Measurements from ENCODE around the gene BRD9. TPM values are rescaled to one million over a fixed set of nuclear protein-coding genes. Genes with fewer than 3 reads are reported as not detected.
A peak's percentile ranks its signal among the peaks of the same experiment; 100 is the strongest.

The BRD9 gene
- total and polyA plus RNA-seq, 2 of the 13 experiments (the other 11 are each of a cell fraction or from before 2014, with no cell fraction given): 5.2 to 22.9 TPM

DNA sequence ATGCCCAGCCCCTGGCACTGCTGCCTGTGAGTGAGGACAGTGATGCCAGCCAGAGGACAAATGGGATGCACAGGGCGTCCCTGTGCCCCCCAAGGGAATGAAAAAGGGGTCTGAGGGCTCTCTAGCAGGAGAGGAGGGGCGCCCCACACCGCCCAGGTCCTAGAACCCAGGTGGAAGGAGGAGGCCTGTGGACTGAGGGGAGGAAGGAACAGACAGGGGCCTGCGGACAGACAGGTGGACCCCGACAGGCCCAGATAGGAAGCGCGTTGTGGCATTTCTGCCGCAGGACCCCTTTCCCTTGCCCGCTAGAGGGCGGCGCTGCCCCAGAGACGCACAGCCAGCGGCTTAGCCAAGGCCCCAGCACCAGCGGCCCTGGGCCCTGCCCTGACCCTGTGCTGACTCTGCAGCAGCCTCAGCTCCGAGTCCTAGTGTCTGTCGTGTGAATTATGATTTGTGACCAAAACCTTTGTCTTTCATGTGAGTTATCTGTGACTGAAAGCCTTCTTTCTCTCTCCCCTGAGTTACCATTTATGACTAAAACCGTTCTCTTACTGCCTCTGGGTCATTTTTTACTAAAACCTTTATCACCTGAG lies 30.8 kb upstream of the BRD9 start (continued):
- TF ChIP-seq, protein P1, sequence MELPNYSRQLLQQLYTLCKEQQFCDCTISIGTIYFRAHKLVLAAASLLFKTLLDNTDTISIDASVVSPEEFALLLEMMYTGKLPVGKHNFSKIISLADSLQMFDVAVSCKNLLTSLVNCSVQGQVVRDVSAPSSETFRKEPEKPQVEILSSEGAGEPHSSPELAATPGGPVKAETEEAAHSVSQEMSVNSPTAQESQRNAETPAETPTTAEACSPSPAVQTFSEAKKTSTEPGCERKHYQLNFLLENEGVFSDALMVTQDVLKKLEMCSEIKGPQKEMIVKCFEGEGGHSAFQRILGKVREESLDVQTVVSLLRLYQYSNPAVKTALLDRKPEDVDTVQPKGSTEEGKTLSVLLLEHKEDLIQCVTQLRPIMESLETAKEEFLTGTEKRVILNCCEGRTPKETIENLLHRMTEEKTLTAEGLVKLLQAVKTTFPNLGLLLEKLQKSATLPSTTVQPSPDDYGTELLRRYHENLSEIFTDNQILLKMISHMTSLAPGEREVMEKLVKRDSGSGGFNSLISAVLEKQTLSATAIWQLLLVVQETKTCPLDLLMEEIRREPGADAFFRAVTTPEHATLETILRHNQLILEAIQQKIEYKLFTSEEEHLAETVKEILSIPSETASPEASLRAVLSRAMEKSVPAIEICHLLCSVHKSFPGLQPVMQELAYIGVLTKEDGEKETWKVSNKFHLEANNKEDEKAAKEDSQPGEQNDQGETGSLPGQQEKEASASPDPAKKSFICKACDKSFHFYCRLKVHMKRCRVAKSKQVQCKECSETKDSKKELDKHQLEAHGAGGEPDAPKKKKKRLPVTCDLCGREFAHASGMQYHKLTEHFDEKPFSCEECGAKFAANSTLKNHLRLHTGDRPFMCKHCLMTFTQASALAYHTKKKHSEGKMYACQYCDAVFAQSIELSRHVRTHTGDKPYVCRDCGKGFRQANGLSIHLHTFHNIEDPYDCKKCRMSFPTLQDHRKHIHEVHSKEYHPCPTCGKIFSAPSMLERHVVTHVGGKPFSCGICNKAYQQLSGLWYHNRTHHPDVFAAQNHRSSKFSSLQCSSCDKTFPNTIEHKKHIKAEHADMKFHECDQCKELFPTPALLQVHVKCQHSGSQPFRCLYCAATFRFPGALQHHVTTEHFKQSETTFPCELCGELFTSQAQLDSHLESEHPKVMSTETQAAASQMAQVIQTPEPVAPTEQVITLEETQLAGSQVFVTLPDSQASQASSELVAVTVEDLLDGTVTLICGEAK (IDR thresholded peaks at IDR 0.05): no peak
- TF ChIP-seq, protein P1 (CRISPR knock-in tag; IDR thresholded peaks at IDR 0.05): no peak
- no peak for TF ChIP-seq ZNF562 (CRISPR knock-in tag; IDR thresholded peaks at IDR 0.05; ENCODE audit: borderline replicate concordance)
- TF ChIP-seq ATF1 (CRISPR knock-in tag; IDR thresholded peaks at IDR 0.05): no peak
- TF ChIP-seq ZNF660 (CRISPR knock-in tag; IDR thresholded peaks at IDR 0.05; ENCODE audit: borderline replicate concordance, low read depth): no peak
- no peak for TF ChIP-seq ZMAT3 (CRISPR knock-in tag; conservative IDR thresholded peaks at IDR 0.05)
- no peak for TF ChIP-seq ZNF790 (CRISPR knock-in tag; IDR thresholded peaks at IDR 0.05; ENCODE audit: borderline replicate concordance)
- no peak for TF ChIP-seq HNF4G (IDR thresholded peaks at IDR 0.05; ENCODE audit: borderline replicate concordance, low read depth, low read length)
- TF ChIP-seq HNF4G (CRISPR knock-in tag; IDR thresholded peaks at IDR 0.05; ENCODE audit: borderline replicate concordance, low read depth): no peak
- TF ChIP-seq ZNF12 (CRISPR knock-in tag; IDR thresholded peaks at IDR 0.05): no peak
- TF ChIP-seq ZSCAN9 (CRISPR knock-in tag; IDR thresholded peaks at IDR 0.05; ENCODE audit: borderline replicate concordance): no peak
- TF ChIP-seq KDM3A (CRISPR knock-in tag; IDR thresholded peaks at IDR 0.05; ENCODE audit: low read depth): peak; percentile 26; the same call in 1 of the 2 replicates
- peak; percentile 65; the same call in 1 of the 2 replicates for TF ChIP-seq GABPB1 (CRISPR knock-in tag; IDR thresholded peaks at IDR 0.05)
- peak; percentile 64; the same call in 1 of the 2 replicates for TF ChIP-seq NFKB2 (CRISPR knock-in tag; IDR thresholded peaks at IDR 0.05; ENCODE audit: borderline replicate concordance)
- no peak for TF ChIP-seq ZNF282 (IDR thresholded peaks at IDR 0.05; ENCODE audit: partially characterized antibody)
- TF ChIP-seq, protein P2, sequence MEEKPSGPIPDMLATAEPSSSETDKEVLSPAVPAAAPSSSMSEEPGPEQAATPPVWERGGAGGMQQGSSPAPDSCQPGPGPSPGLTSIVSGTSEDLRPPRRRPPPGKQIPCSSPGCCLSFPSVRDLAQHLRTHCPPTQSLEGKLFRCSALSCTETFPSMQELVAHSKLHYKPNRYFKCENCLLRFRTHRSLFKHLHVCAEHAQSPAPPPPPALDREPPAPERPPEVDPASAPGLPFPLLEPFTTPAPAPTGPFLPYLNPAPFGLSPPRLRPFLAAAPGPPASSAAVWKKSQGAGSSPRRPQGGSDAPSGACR (CRISPR knock-in tag; IDR thresholded peaks at IDR 0.05): no peak
- TF ChIP-seq, protein P3, sequence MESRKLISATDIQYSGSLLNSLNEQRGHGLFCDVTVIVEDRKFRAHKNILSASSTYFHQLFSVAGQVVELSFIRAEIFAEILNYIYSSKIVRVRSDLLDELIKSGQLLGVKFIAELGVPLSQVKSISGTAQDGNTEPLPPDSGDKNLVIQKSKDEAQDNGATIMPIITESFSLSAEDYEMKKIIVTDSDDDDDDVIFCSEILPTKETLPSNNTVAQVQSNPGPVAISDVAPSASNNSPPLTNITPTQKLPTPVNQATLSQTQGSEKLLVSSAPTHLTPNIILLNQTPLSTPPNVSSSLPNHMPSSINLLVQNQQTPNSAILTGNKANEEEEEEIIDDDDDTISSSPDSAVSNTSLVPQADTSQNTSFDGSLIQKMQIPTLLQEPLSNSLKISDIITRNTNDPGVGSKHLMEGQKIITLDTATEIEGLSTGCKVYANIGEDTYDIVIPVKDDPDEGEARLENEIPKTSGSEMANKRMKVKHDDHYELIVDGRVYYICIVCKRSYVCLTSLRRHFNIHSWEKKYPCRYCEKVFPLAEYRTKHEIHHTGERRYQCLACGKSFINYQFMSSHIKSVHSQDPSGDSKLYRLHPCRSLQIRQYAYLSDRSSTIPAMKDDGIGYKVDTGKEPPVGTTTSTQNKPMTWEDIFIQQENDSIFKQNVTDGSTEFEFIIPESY (CRISPR knock-in tag; IDR thresholded peaks at IDR 0.05): peak; percentile 62; the same call in 1 of the 2 replicates
- TF ChIP-seq, protein P4, sequence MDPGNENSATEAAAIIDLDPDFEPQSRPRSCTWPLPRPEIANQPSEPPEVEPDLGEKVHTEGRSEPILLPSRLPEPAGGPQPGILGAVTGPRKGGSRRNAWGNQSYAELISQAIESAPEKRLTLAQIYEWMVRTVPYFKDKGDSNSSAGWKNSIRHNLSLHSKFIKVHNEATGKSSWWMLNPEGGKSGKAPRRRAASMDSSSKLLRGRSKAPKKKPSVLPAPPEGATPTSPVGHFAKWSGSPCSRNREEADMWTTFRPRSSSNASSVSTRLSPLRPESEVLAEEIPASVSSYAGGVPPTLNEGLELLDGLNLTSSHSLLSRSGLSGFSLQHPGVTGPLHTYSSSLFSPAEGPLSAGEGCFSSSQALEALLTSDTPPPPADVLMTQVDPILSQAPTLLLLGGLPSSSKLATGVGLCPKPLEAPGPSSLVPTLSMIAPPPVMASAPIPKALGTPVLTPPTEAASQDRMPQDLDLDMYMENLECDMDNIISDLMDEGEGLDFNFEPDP (CRISPR knock-in tag; conservative IDR thresholded peaks at IDR 0.05): no peak

Measured in HepG2 (cell line).